Measurements from ENCODE around the gene FMNL1.
A peak's percentile ranks its signal among the peaks of the same experiment; 100 is the strongest.
"Not testable (repeated sequence)": the region's sequence is repeated elsewhere in the genome, so short reads cannot be mapped to it uniquely, and the experiment has no call there.

FMNL1 gene, protein sequence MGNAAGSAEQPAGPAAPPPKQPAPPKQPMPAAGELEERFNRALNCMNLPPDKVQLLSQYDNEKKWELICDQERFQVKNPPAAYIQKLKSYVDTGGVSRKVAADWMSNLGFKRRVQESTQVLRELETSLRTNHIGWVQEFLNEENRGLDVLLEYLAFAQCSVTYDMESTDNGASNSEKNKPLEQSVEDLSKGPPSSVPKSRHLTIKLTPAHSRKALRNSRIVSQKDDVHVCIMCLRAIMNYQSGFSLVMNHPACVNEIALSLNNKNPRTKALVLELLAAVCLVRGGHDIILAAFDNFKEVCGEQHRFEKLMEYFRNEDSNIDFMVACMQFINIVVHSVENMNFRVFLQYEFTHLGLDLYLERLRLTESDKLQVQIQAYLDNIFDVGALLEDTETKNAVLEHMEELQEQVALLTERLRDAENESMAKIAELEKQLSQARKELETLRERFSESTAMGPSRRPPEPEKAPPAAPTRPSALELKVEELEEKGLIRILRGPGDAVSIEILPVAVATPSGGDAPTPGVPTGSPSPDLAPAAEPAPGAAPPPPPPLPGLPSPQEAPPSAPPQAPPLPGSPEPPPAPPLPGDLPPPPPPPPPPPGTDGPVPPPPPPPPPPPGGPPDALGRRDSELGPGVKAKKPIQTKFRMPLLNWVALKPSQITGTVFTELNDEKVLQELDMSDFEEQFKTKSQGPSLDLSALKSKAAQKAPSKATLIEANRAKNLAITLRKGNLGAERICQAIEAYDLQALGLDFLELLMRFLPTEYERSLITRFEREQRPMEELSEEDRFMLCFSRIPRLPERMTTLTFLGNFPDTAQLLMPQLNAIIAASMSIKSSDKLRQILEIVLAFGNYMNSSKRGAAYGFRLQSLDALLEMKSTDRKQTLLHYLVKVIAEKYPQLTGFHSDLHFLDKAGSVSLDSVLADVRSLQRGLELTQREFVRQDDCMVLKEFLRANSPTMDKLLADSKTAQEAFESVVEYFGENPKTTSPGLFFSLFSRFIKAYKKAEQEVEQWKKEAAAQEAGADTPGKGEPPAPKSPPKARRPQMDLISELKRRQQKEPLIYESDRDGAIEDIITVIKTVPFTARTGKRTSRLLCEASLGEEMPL

DNA sequence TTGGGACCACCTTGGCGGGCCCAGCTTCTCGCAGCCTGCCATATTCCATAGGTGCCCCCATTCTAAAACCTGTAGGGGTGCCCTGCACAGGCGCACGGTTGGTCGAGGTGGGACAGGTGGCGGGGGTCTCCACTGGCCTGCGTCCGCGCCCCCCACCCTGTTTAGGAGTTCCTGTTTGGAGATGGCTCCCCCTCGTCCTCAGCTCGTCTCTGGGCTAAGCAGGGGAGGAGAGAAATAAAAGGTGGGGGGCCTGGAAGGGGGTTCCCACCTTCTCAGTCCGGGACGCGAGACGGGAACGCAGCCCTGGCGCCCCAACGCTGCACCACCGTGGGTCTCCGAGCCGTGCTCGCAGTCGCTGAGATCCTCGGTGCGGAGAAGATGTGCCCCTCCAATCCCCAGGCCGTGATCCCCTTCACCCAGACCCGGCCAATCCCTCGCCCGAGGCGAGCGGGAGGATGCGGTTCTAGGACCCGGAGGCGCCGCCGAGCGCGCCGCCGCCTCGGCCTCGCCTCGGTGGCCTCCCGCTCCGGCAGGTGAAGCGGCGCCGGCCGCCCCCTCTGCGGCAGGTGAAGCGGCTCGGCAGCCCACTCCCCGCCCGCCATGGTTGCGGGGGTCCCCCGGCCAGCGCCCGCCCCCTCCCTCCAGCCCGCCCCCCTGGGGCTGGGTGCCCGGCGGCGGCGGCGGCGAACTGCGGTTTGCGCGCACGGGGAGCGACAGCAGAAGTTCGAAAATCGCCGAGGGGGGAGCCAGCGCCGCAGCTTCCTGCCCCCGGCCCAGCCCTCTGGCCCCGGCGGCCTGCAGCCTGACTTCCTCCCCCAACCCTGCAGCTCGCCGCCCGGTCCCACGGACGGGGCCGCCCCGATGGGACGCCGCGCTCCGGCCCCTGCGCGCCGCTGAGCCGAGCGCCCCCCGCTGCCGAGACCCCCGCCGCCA lies at the start of gene FMNL1:
TSS of gene FMNL1 (plus strand) at position 805 of the 933 bp plus-strand sequence. CDS start 240 bp downstream, outside the sequence.
- DNase-seq: no peak

DNA sequence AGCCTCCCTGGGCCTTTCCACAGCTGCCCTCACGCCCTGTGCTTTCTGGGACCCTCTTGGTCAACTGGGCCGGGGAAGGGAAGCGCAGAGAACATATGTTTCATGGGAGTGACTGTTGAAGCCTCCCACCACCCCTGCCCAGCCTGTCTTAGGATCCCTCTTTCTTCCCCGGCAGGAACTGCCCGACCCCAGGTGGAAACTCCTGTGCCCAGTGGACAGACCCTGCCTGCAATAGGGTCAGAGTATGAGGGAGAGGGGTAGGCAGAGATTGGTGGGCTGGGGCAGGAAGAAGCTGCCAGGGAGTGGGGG lies 49.5 kb upstream of the FMNL1 start:
- DNase-seq: no peak

DNA sequence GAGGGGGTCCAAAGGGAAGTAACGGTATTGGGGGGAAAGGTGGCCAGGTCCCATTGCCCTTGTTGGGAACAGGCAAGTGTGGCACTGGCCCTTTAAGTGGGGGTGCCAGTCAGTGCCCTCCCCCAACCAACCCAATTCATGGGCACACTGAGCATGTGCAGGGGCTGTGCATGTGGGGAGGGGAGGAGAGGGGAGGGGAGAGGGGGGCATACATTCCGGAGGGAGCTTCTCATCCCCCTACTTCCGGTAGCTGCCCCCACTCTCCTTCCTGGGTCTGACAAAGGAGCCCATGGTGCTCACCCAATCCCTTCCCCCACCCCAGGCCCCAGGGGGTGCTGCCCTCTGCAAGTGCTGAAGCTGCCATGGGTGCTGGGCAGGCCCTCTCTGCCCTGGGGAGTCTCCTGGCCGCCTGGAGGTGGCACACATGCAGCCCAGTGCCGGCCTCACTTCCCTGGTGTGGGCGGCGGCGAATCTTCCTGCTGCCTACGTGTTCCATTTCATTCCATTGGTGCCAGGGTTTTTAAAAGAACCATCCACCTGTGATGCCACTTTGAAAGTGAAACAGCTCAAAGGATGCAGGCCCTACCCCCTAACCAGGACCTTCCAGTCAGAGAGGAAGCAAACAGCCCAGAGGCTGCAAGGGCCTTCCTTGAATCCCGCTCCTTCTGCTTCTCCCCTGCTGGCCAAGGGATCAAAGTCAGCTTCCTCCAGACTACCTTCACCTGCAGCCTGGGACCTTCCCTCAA lies 49.0 kb upstream of the FMNL1 start:
- peak; percentile 73 to 83 for DNase-seq

DNA sequence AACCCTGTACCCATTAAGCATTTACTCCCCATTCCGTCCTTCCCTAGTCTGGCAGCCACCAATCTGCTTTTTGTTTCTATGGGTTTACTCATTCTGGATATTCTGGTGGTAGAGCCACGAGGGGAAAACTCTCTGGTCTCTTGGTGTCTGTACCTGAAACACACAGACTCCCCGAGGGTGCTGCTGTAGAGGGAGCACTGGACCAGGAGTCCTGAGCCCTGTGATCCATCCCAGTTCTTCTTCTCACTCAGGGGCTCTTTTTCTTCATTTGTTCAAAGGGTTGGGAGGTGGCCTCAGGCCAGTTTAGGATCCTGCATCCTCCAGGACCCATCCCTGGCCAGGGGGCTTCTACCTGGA lies 45.9 kb upstream of the FMNL1 start:
- DNase-seq: no peak

DNA sequence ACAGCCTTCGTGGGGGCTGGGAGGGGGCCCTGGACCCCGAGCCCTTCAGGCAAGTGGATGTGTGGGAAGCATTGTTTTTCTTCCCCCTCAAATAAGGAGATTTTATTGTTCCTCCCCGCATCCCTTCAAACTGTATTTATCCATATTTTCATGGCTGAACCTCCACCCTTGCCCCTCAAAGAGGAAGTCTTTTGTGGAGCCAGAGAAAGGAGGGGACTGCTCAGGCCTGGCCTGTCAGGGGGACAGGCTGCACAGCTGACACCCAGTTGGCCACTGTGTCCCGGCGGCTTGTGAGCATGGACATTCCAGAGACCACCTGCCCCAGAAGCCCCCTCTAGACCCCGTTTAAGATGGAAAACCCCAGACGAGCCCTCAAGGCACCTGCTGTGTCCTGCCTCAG lies 44.1 kb upstream of the FMNL1 start:
- no peak for DNase-seq

DNA sequence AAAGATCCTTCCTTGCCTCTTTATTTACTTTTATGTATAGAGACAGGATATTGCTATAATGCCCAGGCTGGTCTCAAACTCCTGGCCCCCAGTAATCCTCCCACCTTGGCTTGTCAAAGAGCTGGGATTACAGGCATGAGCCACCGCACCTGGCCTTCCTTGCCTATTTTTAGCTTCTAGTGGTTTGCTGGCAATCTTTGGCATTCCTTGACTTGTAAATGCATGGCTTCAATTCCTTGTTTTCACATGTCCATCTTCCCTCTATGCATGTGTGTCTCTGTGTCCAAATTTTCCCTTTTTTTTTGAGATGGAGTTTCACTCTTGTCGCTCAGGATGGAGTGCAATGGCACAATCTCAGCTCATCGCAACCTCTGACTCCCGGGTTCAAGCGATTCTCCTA lies 37.5 kb upstream of the FMNL1 start:
- no peak for DNase-seq

DNA sequence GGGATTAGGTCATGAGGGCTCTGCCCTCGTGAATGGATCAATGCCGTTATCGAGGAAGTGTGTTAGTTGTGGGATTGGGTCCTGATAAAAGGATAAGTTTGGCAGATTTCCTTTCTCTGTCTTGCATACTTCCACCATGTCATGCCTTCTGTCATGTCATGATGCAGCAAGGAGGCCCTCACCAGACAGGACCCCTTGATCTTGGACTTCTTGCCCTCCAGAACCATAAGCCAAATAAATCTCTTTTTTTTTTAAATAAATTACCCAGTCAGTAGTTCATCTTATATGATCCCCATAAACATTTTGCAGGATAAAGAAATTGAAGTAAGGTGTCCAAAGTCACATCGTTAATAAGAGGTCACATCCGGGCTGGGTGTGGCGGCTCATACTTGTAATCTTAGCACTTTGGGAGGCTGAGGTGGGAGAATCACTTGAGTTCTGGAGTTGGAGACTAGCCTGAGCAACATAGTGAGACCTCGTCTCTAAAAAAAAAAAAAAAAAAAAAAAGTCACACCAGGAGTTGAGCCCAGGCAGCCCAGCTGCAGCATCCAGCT lies 34.8 kb upstream of the FMNL1 start:
- no peak for DNase-seq

DNA sequence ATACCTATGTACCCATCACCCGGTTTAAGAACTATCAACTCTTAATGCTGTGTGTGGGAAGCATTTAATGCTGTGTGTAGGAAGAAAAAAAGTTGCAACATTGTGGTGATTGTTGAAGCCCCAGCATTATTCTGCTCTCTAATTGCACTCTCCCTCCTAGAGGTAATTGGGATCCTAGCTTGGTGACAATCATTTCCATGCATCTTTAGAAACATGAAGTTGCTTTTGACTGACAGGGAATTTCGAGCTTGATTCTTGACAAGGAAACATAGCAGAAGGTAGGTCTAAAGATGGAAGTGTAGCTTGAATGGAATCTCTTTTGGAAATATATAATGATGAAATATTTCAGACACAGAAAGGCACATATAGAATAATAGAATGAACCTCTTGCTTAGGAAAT lies 32.7 kb upstream of the FMNL1 start:
- DNase-seq: no peak

DNA sequence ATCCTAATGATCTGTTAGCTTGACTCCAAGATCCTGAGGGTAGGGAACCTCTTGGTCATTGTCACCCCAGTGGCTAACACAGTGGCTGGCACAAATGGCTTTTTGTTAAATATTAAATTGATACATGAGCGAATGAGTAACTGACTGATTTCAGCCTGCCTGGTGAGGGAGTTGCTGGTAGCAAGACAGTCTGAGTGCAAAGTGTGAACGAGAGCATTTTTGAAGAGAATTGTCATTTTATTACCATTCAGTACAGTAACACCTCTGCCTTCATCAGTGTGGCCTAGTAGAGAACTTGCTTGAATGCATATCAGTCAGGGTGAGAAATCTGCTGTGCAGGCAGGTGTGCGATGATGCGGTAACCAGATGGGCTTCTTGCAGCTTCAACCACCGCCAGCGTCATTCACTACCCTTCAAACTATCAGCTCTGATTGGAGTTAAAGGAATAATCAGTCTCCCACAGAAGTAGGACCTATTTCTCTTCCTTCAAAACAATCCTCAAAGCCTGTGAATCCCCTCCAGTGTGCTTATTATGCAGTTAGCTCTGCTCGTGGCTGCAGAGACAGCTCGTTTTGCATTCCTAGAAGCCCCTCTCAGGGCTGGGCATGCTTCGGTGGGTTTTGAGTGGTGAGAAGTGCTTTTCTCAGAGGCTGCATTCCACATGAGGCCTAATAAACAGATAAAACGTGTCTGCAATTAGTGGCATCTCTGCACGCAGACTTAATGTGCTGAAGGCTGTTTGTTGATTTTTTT lies 31.0 kb upstream of the FMNL1 start:
- no peak for DNase-seq

DNA sequence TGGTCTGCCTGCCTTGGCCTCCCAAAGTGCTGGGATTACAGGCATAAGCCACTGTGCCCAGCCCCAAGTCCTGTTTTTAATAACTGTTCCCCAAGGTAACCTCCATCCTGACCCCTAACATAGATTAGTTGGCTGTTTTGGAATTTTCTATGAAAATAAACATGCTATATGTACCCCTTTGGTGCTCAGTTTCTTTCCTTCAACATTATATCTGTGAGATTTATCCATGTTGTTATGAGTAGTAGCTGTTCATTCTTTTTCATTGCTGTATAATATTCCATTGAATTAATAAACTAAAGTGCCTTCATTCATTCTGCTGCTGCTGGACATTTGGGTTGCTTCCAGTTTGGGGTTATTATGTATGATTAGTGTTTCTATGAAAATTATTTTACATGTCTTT lies 26.3 kb upstream of the FMNL1 start:
- no peak for DNase-seq

DNA sequence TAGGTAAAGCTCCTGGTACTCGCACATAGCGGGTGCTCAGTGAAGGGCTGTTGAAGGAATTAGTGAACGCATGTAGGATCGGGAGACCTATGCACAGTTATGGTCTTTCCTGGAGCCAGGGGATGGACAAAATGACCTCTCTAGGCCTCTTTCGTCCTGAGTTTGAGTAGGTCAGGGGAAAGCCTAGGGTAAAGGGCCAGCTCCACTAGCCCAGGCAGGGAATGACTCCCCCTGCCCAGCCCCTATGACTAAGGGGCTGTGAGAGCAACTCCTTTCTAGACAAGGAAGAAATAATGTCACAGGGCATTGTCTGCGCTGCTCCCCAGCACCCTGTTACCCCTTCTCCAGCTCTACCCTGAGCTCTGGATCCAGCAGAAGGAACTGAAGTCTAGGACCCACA lies 24.6 kb upstream of the FMNL1 start:
- no peak for DNase-seq

DNA sequence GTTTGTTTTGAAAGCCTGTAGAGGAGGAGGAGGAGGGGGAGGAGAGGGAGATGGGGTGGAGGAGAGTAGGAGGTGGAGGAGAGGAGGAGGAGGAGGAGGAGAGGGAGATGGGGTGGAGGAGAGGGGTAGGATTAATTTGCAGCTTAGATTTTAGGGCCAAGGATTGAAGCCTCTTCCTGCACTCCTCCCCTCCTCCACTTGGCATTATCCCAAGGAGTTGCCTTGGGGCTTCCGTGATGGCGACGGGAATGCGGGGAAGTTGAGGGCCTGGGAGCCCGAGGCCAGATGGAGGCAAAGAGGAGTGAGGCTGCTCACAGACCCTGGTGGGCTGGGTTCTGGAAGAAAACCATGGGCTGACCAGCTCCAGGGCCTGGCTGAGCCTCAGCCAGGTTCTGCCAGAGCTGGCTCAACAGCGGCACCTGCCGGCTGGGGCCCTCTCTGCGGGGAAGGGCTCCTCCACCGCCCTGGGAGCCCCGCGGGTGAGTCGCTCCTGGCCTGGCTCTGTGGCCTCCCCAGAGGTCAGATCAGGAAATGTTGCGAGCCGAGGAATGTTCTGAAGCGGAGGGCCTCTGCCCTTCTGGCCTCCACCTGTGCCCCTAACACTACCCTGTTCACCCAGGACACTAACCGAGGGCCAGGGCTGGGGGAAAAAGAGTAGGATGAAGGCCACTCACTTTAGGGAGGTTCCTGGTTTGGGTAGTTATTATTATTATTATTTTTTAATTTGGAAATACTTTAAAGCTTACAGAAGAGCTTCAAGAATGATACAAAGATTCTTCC lies 23.9 kb upstream of the FMNL1 start:
- DNase-seq: peak; percentile 17 to 29

DNA sequence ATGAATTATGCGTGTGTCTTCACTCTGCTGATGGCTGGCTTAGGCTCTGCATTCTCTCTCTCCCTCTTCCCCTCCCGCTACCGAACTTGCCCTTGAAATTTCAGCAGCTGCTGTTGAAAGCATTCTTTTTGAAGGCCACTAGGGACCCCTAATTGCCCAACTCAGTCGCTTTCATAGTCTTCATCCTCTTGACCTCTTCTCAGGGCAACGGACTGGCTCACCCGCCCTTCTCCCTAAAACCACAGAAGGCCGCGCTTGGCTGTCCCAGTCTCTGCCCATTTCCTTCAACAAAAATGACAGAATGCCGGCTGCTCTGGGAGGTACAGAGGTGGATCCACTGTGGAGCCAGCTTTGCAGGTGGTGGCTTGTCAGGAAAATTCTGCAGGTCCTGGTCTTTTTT lies 21.0 kb upstream of the FMNL1 start:
- DNase-seq: no peak

DNA sequence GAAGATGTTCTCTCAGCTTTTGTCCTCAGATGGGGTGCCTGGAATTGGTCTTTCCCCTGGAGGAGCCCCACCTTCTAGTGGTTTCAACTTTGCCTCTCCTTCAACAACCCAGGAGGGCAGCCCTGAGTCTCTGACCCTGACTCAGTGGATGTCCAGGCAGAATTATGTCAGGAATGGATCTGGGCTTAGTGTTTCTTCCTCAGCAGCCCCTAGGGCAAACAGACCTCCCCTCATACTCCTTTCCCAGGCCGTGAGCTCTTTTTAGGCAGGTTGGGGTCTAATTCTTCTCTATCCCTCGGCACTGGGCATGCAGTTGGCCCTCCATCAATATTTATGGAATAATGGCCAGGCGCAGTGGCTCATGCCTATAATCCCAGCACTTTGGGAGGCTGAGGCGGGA lies 20.2 kb upstream of the FMNL1 start:
- no peak for DNase-seq

DNA sequence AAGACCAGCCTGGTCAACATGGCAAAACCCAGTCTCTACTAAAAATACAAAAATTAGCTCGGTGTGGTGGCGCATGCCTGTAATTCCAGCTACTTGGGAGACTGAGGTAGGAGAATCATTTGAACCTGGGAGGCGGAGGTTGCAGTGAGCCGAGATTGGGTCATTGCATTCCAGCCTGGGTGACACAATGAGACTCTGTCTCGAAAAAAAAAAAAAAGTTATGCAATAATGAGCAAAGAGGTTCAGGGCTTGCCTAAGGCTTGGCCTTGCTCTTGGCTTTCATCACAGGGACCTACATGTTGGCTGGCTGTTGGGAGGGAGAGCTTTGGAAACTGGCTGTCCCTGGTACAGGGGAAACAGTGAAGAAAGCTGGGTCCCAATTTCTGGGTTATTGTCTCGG lies 19.8 kb upstream of the FMNL1 start:
- DNase-seq: not testable (repeated sequence)

DNA sequence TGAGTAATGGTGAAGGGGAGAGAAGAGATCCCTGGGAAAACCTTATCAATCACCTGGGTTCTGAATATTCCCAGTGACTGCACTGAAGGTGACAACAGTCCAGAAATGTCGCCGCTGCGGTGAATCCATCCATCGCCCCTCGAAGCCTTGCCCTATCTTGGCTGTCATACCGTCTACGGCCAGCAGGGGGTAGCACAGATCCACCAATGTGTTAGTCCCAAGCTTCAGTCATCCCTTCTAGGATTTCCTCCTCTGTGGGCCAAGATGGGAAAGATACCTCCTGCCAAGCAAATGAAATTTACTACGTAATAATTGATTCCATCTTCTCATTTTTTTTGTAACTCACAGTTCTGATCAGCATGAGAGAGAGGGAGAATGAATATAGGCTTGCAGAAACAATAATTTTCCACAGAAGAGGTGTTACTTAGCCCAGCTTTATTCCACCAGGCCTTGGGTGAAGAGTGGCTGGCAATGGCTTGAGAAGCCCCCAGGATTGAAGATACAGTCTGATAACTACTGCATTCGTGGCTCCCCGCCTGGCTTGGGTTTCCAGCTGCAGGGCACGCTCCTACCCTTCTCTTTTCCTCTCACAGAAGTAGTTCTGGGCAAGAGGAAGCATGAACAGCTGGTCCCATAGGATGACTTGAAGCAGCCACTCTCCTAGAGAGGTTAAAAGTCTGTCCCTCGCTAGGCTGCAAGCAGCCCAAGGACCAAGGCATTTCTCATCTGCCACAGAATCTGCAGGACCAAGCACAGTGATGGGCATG lies 2.6 kb upstream of the FMNL1 start:
- peak in 1 of 2 experiments; percentile 73 for DNase-seq

DNA sequence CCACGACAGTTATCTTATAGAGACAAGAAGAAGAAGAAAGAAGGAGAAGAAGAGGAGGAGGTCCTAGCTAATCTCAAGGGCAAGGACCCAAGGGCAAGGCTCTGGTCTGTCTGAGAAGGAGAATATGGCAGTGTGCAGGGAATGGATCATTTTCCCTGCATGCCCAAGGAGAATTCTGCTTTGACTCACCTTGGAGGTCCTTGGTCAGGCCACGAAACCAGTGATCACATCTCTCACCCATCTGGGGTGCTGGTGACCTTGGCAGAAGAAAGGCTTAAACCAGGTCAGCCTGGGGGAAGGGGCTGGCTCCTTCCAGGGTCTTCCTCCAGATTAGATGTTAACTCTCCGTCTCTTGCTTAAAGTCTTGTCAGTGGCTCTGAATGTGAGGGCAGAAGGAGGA lies 1.6 kb upstream of the FMNL1 start:
- DNase-seq: no peak

DNA sequence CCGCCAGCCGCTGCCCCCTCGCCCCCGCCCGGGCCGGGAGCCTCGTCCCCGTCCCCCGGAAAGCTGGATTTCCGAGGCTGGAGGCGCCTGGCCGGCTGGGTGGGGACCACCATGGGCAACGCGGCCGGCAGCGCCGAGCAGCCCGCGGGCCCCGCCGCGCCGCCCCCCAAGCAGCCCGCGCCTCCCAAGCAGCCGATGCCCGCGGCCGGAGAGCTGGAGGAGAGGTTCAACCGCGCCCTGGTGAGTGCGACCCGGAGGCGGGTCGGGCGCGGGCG lies 266 bp downstream of the FMNL1 start:
- no peak for DNase-seq

DNA sequence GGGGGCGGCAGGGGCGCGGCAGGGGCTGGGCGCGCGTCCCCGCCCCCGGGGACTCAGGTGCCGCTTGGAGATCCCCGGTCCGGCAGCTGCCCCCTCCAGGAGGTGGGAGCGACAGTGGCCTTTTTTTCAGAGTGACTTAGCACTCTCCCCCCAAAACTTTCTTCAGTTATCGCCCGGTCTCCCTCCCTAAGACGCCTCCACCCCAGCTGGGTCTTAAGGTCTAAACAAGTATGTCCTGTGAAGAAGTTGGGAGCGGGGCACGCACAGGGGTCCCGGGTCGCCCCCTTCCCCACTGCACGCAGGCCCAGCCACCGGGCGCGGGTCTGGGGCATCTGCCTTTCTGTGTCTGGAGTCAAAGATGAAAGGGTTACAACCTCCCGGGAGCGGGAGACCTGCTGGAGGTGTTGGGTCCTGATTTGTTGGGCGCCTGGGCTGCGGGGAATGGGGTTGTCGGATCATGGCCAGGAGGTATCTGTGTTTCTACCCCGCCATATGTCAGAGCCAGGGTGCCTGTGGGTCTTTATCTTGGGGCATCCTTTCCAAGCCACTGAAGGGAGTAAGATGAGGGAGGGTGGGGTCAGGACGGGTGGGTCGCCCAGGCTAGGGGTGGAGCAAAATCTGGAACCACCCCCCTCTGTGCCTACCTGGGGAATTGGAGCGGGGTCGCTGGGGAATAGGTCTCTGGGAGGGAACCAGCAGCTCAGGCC lies 757 bp downstream of the FMNL1 start:
- no peak for DNase-seq

Data from cerebellar nuclear complex (tissue), 1 donor.